HepG2 (cell line): ENCODE measurements around the gene POC1A. TPM values are rescaled to one million over a fixed set of nuclear protein-coding genes. Genes with fewer than 3 reads are reported as not detected.

Experiments used
- ATAC-seq: fragments of 200-7000 bp; cut with Tn5 transposase; 3 replicates; pipeline ENCODE4 v1.9.1; 2020; ENCODE audit warnings: mild to moderate bottlenecking, moderate library complexity
- BruUV-seq: library from RNA; stranded (reverse); fragments of 400-500 nt; replicated peaks from 2 replicates; lab custom pipeline; 2021; lab: Mats Ljungman, UMichigan
- CTCF ChIA-PET: fragments of 300-600 bp; formaldehyde crosslinking; extraction: SDS; loops from one replicate; lab custom pipeline; 2021; ENCODE audit warnings: low total read pairs, inconsistent platforms, low intra/inter-chr PET ratio; lab: Yijun Ruan, JAX
- POLR2A ChIA-PET: fragments of 350-600 bp; sonication (Branson Sonifier 250); formaldehyde crosslinking; loops from one replicate; lab custom pipeline; 2020; ENCODE audit warnings: antibody characterized with exemption, inconsistent platforms; lab: Yijun Ruan, JAX
- DNase-seq: peaks from one replicate; pipeline ENCODE4 v3.0.0-alpha.2; 2015; ENCODE audit warnings: low spot score
- FAIRE-seq: peaks from 3 replicates; lab custom pipeline; 2011; peaks lifted over from hg19 to GRCh38; lab: Jason Lieb, UNC
- H2AFZ ChIP-seq: one replicate; pipeline ENCODE4 v1.6.1; 2011; ENCODE audit warnings: low read length, inconsistent platforms
- H3K27ac ChIP-seq: fragments of 300-600 bp; 3 replicates; pipeline ENCODE4 v1.8.0; 2011; ENCODE audit warnings: mixed run types, mild to moderate bottlenecking, mixed read lengths, low read length, inconsistent platforms; ENCODE audit not compliant: insufficient read depth; ENCODE audit errors: extremely low read length
- H3K27me3 ChIP-seq, 2 experiments: fragments of 200-600 bp in 1 of 2; 2 replicates in 1 of 2; 3 replicates in 1 of 2; pipeline versions ENCODE4 v1.6.0 to v1.8.0; 2011; ENCODE audit warnings: low read length in 2 of 2, mild to moderate bottlenecking in 2 of 2, moderate library complexity in 2 of 2, inconsistent platforms in 1 of 2; ENCODE audit not compliant: insufficient read depth in 2 of 2, control insufficient read depth in 1 of 2
- H3K36me3 ChIP-seq, 2 experiments: fragments of 200-600 bp in 1 of 2; replicated peaks in 1 of 2; 2 replicates in 1 of 2; 3 replicates in 1 of 2; pipeline versions ENCODE4 v1.5.1 to v1.8.0; 2011; ENCODE audit warnings: low read length in 2 of 2, inconsistent platforms in 1 of 2; ENCODE audit not compliant: insufficient read depth in 2 of 2, control insufficient read depth in 1 of 2
- H3K4me1 ChIP-seq: 2 replicates; pipeline ENCODE4 v1.5.1; 2012; ENCODE audit warnings: low read length, inconsistent platforms; ENCODE audit not compliant: insufficient read depth
- H3K4me2 ChIP-seq: 2 replicates; pipeline ENCODE4 v1.6.0; 2011; ENCODE audit warnings: low read depth, low read length, inconsistent platforms
- H3K4me3 ChIP-seq, 3 experiments: fragments of 200-600 bp in 1 of 3; sonication (generic), shearing (Covaris generic) in 1 of 3; replicated peaks in 1 of 3; 2 replicates each; pipeline ENCODE4 v1.5.1; 2011 to 2016; ENCODE audit warnings: low read length in 3 of 3, inconsistent platforms in 2 of 3, low read depth in 2 of 3, mild to moderate bottlenecking in 2 of 3, control low read depth in 1 of 3, mixed read lengths in 1 of 3; ENCODE audit not compliant: insufficient read depth in 1 of 3
- H3K79me2 ChIP-seq: one replicate; pipeline ENCODE4 v1.6.1; 2011; ENCODE audit warnings: low read length, inconsistent platforms; ENCODE audit not compliant: insufficient read depth
- H3K9ac ChIP-seq: 2 replicates; pipeline ENCODE4 v1.6.0; 2011; ENCODE audit warnings: mild to moderate bottlenecking, low read depth, low read length, inconsistent platforms; ENCODE audit not compliant: insufficient read depth
- H3K9me3 ChIP-seq: 2 replicates; pipeline ENCODE4 v1.5.1; 2012; ENCODE audit warnings: mild to moderate bottlenecking, low read length
- H4K20me1 ChIP-seq: 2 replicates; pipeline ENCODE4 v1.6.0; 2011; ENCODE audit warnings: inconsistent platforms, mild to moderate bottlenecking, low read length, moderate library complexity; ENCODE audit not compliant: insufficient read depth
- FOXJ3 ChIP-seq: sonication (generic); formaldehyde crosslinking; IDR thresholded peaks from 2 replicates; pipeline ENCODE4 v1.4.0; 2020; ENCODE audit warnings: missing genetic modification reagents, mild to moderate bottlenecking, borderline replicate concordance
- GPN1 ChIP-seq: sonication (generic); formaldehyde crosslinking; IDR thresholded peaks from 2 replicates; pipeline ENCODE4 v1.5.1; 2020; ENCODE audit warnings: missing genetic modification reagents, borderline replicate concordance
- NAIF1 ChIP-seq: sonication (generic); formaldehyde crosslinking; IDR thresholded peaks from 2 replicates; pipeline ENCODE4 v1.5.0; 2020; ENCODE audit warnings: mild to moderate bottlenecking, missing genetic modification reagents, borderline replicate concordance
- NFKB2 ChIP-seq: sonication (generic); formaldehyde crosslinking; IDR thresholded peaks from 2 replicates; pipeline ENCODE4 v1.4.0; 2020; ENCODE audit warnings: missing genetic modification reagents, borderline replicate concordance
- NFKBIZ ChIP-seq: IDR thresholded peaks from 2 replicates; pipeline ENCODE4 v1.6.1; 2018; ENCODE audit warnings: missing genetic modification reagents, missing compliant biosample characterization
- TP53 ChIP-seq: sonication (generic); formaldehyde crosslinking; conservative IDR thresholded peaks from 2 replicates; pipeline ENCODE4 v1.4.0; 2020; ENCODE audit warnings: missing genetic modification reagents
- ZNF878 ChIP-seq: sonication (generic); formaldehyde crosslinking; IDR thresholded peaks from 2 replicates; pipeline ENCODE4 v1.8.1; 2023; ENCODE audit warnings: mild to moderate bottlenecking, missing genetic modification reagents, moderate library complexity
- WGBS: methylation state at CpG from one replicate; pipeline ENCODE4 v1.1.6; 2017; ENCODE audit warnings: low lambda C conversion rate; 5-methylcytosine and 5-hydroxymethylcytosine counted together
- in situ Hi-C: cut with HindIII; loops from 2 replicates; pipeline ENCODE4 v1.10.0; 2017; ENCODE audit warnings: low pct_unique_long_range_greater_than_20kb; ENCODE audit not compliant: extremely low pct_ligation_motif_present
- intact Hi-C: fragments of 100-400 bp; cut with micrococcal nuclease; formaldehyde crosslinking; loops from one replicate; pipeline ENCODE4 v1.10.0; 2022; ENCODE audit not compliant: unreplicated experiment
- polyA plus RNA-seq, 8 experiments: library from polyadenylated mRNA; depleted of rRNA in 3 of 8; stranded (reverse) in 7 of 8; unstranded in 1 of 8; fragments of >200 nt; fragmentation: Illumina TruSeq in 4 of 8; extraction: Trizol in 4 of 8; gene quantifications; 2 replicates each; pipeline versions ENCODE4 v1.2.1 to v1.2.3, GENCODE V29; 2011 to 2016; ENCODE audit warnings: low read depth in 4 of 8, missing spikeins in 1 of 8, mixed read lengths in 1 of 8; ENCODE audit not compliant: insufficient read depth in 1 of 8
- total RNA-seq, 5 experiments: library from RNA; depleted of rRNA; stranded (reverse); fragments of >200 nt; fragmentation: Illumina TruSeq; extraction: Trizol; gene quantifications; 2 replicates each; pipeline ENCODE4 v1.2.3, GENCODE V29; 2016; ENCODE audit warnings: low read depth in 1 of 5
- TF ChIP-seq, protein P1 (sequence below): sonication (generic); formaldehyde crosslinking; conservative IDR thresholded peaks from 2 replicates; pipeline ENCODE4 v1.8.0; 2022; ENCODE audit warnings: low read depth, missing genetic modification reagents
- TF ChIP-seq, protein P2 (sequence below): sonication (generic); formaldehyde crosslinking; IDR thresholded peaks from 2 replicates; pipeline ENCODE4 v1.4.0; 2020; ENCODE audit warnings: mild to moderate bottlenecking, missing genetic modification reagents

Gene POC1A
- total and polyA plus RNA-seq, 2 of the 13 experiments (the other 11 are each of a cell fraction or from before 2014, with no cell fraction given) = 14.6 to 20.0 TPM

DNA sequence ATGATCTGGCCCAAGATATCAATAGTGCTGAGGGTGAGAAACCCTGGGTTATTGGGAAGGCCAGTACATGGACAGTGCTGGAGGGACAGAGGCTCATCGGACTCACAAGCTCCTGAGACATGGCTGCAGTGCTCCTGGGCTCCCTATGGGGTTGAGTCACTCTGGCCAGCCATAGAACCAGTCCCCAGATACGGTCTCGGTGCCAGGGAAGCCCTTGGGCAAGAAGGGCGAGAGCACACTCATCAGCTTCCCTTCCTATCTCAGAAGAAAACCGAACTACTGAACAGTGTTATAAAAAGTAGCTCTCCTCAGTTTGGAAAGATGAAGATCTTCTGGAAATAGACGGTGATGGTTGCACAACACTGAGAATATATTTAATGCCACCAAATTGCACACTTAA, 34.4 kb downstream of the POC1A start:
- Histone ChIP-seq H3K36me3 (peaks cover 12 to 56% of the 10 kb centered on the region in 2 experiments; a peak in 4 of 5 replicates), H2AFZ (no peak overlapping the region), H4K20me1 (no peaks in the 10 kb centered on the region), H3K4me1 (no peaks in the 10 kb centered on the region), H3K79me2 (no peaks in the 10 kb centered on the region), H3K9me3 (no peaks in the 10 kb centered on the region), H3K4me3 (no peak overlapping the region), H3K27me3 (no peaks in the 10 kb centered on the region), H3K9ac (no peak overlapping the region), H3K4me2 (no peak overlapping the region), H3K27ac (no peak overlapping the region)
- ChIA-PET POLR2A (no interaction called here), CTCF (no interaction called here)
- in situ Hi-C loops (no loop called here), intact Hi-C loops (no loop called here)
- TF ChIP-seq NAIF1 (CRISPR knock-in tag) (no peak), NFKB2 (CRISPR knock-in tag) (no peak), GPN1 (no peak), TP53 (CRISPR knock-in tag) (no peak), FOXJ3 (CRISPR knock-in tag) (no peak), ZNF878 (CRISPR knock-in tag) (no peak), NFKBIZ (CRISPR knock-in tag) (no peak)
- TF ChIP-seq, protein P1, sequence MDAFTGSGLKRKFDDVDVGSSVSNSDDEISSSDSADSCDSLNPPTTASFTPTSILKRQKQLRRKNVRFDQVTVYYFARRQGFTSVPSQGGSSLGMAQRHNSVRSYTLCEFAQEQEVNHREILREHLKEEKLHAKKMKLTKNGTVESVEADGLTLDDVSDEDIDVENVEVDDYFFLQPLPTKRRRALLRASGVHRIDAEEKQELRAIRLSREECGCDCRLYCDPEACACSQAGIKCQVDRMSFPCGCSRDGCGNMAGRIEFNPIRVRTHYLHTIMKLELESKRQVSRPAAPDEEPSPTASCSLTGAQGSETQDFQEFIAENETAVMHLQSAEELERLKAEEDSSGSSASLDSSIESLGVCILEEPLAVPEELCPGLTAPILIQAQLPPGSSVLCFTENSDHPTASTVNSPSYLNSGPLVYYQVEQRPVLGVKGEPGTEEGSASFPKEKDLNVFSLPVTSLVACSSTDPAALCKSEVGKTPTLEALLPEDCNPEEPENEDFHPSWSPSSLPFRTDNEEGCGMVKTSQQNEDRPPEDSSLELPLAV (CRISPR knock-in tag) = no peak
- TF ChIP-seq, protein P2, sequence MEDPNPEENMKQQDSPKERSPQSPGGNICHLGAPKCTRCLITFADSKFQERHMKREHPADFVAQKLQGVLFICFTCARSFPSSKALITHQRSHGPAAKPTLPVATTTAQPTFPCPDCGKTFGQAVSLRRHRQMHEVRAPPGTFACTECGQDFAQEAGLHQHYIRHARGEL = no peak
- over 99% methylated on average over 6 of the region's 6 CpGs for WGBS
- DNase-seq (no peak), FAIRE-seq (no peak), ATAC-seq (no peak)
- no TSS peak for BruUV-seq
